AG09319 (cell line): ENCODE data around the gene NAPB.

Experiments
- DNase-seq: peaks from one replicate; pipeline ENCODE4 v3.0.0-alpha.2; 2010; ENCODE audit warnings: low read depth; ENCODE audit errors: extremely low read depth
- CTCF ChIP-seq: IDR thresholded peaks from 2 replicates; pipeline ENCODE4 v1.5.1; 2011; ENCODE audit warnings: low read depth, mild to moderate bottlenecking, inconsistent platforms, low read length, moderate library complexity

The NAPB gene

GRCh38 chr20:23366384-23366783, 54.9 kb downstream of the NAPB start:
- no peak for DNase-seq
- TF ChIP-seq CTCF, result no peak

GRCh38 chr20:23365390-23366165, 55.7 kb downstream of the NAPB start:
- no peak for DNase-seq
- no peak for TF ChIP-seq CTCF

- DNase-seq, result no peak
- TF ChIP-seq CTCF, result no peak
These were observed 58.0 kb downstream of the NAPB start for GRCh38 chr20:23363257-23363649.

- no peak for TF ChIP-seq CTCF
- DNase-seq, result no peak
These were observed 58.7 kb downstream of the NAPB start for GRCh38 chr20:23362392-23363256.

GRCh38 chr20:23361476-23362391, 59.6 kb downstream of the NAPB start, which contains the start of gene GZF1:
Gene GZF1, plus strand, starts transcription at chr20:23362182. Its CDS starts 2,202 bp downstream, at chr20:23364384.
- peak; percentile 97 for DNase-seq
- no peak; the same call in 1 of the 2 replicates for TF ChIP-seq CTCF

- no peak for DNase-seq
These were observed 60.2 kb downstream of the NAPB start for GRCh38 chr20:23361119-23361475.

More at GRCh38 chr20:23361119-23361475, 60.2 kb downstream of the NAPB start:
- TF ChIP-seq CTCF, result no peak
